Stimulated activated CD4-positive, alpha-beta T cell treated with anti-CD3 and anti-CD28 coated beads, TNF-alpha, amount 100 ng/mL, for 1 hour (primary cell): ENCODE measurements around the gene UGT1A3.

Experiments
- DNase-seq, 3 donors: peaks; one replicate each; pipeline ENCODE4 v3.0.0-alpha.2; 2020; ENCODE audit warnings: low read depth in 3 of 3, low spot score in 1 of 3

The UGT1A3 gene

GRCh38 chr2:233793465-233794127 lies 64.8 kb downstream of the UGT1A3 start:
- no peak for DNase-seq

GRCh38 chr2:233794128-233794658 lies 65.4 kb downstream of the UGT1A3 start:
- DNase-seq: no peak

DNA sequence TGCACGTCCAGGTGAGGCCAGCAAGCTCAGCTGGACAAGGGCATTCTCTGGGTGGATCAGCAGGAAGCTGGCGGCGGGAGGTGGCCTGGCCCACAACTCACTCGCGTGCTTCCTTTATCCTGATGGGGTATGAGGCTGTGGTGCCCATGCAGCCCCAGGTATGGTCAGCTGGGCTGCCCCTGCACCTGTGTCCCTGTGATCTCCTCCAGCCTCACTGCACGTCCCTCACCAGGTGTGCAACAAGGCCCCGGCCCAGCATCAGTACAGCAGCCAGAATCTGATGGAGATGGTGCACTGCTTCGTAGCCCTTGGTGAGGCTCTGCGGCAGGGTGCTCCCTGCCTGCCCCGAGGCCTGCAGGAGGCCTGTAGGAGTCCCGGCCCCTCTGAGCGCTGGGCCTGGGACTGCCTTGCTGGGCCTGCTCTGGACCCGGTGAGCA lies 66.9 kb downstream of the UGT1A3 start:
- no peak for DNase-seq

DNA sequence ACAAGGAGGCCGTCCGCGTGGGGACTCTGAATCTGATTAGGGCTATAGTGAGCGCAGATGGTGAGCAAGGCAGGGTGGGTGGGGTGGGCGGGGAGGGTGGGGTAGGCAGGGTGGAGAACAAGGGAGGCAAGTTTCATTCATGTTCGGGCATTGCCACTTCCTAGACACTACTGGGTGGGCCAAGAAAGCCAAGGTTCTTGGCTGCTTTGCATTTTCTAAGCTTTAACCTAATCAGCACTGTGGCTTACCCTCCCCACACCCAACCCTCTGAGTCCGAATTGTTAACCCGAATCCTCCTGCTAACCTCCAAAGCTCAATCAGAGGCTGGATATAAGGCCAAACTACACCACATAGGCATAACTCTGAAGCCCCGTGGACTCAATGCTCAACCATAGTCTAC lies 67.4 kb downstream of the UGT1A3 start:
- DNase-seq: no peak

- no peak for DNase-seq
Measured at GRCh38 chr2:233798335-233799086, 69.7 kb downstream of the UGT1A3 start.

GRCh38 chr2:233799087-233799665 lies 70.3 kb downstream of the UGT1A3 start:
- no peak for DNase-seq

- DNase-seq: no peak
Measured at GRCh38 chr2:233799716-233800115, 70.9 kb downstream of the UGT1A3 start.

DNA sequence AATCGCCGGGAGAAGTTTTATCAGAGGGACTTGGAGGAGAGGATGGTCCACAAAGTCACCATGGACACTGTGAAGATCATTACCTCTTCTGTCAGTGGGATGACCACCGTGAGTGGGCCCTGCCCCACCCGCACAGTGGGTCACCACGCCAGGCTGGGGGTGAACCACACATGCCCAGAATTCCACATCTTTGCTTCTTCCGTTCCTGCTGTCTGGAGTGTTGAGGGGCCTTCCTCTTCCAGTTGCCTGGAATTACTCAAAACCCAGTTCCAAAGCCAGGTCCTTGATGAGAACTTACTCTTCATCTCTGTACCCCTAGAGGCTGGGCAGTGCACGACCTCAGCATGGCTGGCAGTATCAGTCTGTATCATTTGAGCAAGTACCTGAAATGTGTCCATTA lies 71.4 kb downstream of the UGT1A3 start:
- DNase-seq: no peak

DNA sequence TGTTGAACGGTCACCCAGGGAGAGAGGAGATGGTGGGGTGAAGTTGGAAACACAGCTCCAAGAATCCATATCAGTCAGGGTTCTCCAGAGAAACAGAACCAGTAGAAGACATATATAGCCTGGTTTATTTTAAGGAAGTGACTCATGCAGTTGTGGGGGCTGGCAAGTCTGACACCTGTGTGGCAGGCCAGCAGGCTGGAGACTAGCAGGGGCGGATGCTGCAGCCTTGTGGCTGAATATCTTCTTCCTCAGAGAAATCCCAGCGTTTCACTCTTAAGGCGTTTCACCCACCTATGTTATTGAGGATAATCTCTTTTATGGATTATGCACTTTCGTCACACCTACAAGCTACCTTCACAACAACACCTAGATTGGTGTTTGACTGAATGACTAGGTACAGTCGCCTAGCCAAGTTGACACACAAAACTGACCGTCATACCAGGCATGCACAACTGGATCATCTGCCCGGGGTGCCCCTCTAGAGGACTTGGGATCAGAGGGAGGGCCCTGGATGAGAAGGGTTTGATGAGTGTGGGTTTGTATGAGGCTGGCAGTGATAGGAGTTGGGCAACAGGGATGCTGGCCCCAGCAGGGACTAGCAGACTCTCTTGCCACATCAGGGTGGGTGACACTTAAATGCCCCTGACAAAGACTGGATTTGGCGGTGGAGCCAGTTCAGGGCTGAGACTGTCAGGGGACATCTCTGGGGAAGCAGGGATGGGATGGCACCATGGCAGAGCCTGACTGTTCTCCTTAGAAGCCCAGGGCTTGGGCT lies 72.7 kb downstream of the UGT1A3 start:
- no peak for DNase-seq

GRCh38 chr2:233802132-233802815 lies 73.4 kb downstream of the UGT1A3 start:
- no peak for DNase-seq

DNA sequence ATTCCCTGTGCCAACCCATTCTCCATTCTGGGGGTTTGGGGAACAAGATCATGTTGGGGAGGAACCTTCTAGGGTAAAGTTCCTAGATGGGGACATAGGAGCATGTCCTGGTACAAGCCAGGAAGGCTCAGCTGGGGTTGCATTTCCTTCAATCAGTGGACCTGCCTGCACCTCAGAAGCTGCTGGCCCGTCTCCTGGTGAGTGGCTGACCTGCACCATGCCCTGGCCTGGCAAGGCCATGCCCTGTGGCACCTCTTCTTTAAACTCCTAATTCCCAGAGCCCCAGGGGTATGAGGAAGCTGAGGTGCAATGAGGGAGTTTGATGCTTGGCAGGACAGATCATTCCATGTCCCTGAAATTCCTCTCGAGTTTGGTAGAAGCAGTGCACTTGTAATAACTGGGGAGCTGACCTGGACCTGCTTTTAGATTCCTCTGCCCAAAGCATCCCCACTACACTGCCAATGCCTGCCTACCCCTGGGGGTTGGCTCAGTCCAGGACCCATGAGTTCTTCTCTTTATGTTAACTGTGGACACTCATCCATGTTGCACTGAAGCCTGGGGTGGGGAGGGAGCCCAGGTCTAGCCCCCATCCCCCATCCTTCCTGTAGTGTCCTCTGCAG lies 74.6 kb downstream of the UGT1A3 start:
- DNase-seq: no peak

- no peak for DNase-seq
Measured at GRCh38 chr2:233803994-233804393, 75.2 kb downstream of the UGT1A3 start.

- DNase-seq: no peak
Measured at GRCh38 chr2:233807215-233807865, 78.5 kb downstream of the UGT1A3 start.

- no peak for DNase-seq
Measured at GRCh38 chr2:233807966-233808935, 79.4 kb downstream of the UGT1A3 start.

GRCh38 chr2:233810385-233810784 lies 81.5 kb downstream of the UGT1A3 start:
- DNase-seq: no peak

DNA sequence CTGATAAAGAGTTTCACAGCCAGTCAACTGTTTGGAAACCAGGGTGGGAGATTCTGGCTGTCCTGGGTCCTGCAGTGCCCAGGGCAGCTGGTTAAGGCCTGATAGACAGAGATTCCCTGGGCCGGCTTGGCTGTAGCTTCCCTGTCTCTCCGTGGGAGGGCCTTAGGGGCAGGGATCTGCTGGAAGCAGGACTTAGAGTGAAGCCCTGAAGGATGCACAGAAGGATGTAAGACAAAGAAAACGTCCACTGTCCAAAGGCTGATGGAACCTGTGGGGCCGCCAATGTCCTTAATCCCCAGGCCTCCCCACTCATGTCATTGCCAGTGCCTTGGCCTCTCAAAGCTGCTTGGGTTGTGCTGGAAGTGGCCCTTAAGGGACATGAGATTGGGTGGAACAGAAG lies 82.2 kb downstream of the UGT1A3 start:
- DNase-seq: no peak

DNA sequence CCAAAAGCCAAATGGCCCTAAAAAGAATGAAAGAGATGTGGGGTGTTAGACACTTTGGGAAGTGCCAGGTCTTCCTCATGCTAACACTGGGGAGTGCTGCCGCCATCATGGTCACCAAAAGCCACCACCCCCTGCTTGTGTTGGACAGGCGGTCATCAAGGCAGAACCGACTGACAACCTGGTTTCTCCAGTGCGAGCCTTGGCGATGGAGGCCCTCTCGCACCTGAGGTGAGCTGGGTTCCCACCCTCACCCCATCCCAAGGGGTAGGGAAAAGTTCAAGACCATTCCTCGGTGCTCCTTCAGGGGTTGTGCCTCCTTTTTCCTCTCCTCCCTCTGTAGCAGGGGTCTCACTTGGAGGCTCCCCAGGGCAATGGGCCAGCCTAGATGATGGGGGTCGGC lies 82.9 kb downstream of the UGT1A3 start:
- DNase-seq: no peak

GRCh38 chr2:233813236-233814055 lies 84.6 kb downstream of the UGT1A3 start:
- no peak for DNase-seq
